Fibroblast of skin of left biceps (primary cell): ENCODE measurements around the gene DMXL1.

Experiments
- DNase-seq, 2 experiments: peaks; one replicate each; pipeline ENCODE4 v3.0.0-alpha.2; 2013; ENCODE audit warnings: low read depth in 2 of 2

DMXL1 gene

GRCh38 chr5:119290607-119291006, 219.7 kb downstream of the DMXL1 start:
- DNase-seq, result no peak

- DNase-seq, result no peak
These were observed 220.2 kb downstream of the DMXL1 start for GRCh38 chr5:119291056-119291455.

- no peak for DNase-seq
These were observed 221.0 kb downstream of the DMXL1 start for GRCh38 chr5:119291877-119292276.

GRCh38 chr5:119292701-119293515, 222.0 kb downstream of the DMXL1 start:
- DNase-seq, result no peak

- no peak for DNase-seq
These were observed 222.6 kb downstream of the DMXL1 start for GRCh38 chr5:119293516-119293829.
